ENCODE measurements around the gene MLPH. TPM values are rescaled to one million over a fixed set of nuclear protein-coding genes. Genes with fewer than 3 reads are reported as not detected.

MLPH gene
- total RNA-seq, 2 experiments from 2014 or later = not detected

DNA sequence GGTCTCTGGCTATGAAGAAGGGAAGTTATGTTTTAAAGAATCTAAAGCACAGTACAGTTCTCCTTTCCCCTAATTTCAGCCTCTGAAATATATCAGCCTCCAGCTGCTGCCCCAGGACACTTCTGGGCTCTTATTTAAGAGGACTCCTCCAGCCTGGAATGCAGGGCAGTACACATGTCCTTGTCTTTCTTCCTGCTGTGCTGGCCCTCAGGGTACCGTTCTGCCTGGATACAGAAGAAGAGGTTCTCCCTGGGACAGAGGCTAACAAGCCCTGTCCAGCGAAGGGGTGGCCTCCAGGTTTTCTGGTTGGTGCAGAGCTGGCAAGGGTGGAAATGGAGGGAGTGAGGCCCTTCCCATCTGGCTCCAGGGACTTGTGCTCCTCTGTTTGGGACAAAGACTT lies 22.1 kb downstream of the MLPH start:
- intact Hi-C loops (cut with micrococcal nuclease) = no loop called here
- Mint-ChIP-seq H3K27me3 (peaks cover 8% of the 10 kb centered on the region), H3K9me3 (no peaks in the 10 kb centered on the region), H3K4me3 (no peak overlapping the region), H3K4me1 (ENCODE audit: low read depth) (no peaks in the 10 kb centered on the region), H3K27ac (no peak overlapping the region), H3K36me3 (ENCODE audit: low read depth) (no peaks in the 10 kb centered on the region)
- ChIA-PET CTCF (interaction anchor here (1.2 to 10.4 kb wide), 3 partner anchors 64 to 237 kb away, joined by 5 to 285 read pairs (median 6); no protein-coding TSS in a partner anchor), POLR2A (interaction anchor here (1.2 to 2.2 kb wide), 2 partner anchors 14 to 63 kb away, joined by 3 to 5 read pairs; no protein-coding TSS in a partner anchor)
- TF ChIP-seq, protein P1, sequence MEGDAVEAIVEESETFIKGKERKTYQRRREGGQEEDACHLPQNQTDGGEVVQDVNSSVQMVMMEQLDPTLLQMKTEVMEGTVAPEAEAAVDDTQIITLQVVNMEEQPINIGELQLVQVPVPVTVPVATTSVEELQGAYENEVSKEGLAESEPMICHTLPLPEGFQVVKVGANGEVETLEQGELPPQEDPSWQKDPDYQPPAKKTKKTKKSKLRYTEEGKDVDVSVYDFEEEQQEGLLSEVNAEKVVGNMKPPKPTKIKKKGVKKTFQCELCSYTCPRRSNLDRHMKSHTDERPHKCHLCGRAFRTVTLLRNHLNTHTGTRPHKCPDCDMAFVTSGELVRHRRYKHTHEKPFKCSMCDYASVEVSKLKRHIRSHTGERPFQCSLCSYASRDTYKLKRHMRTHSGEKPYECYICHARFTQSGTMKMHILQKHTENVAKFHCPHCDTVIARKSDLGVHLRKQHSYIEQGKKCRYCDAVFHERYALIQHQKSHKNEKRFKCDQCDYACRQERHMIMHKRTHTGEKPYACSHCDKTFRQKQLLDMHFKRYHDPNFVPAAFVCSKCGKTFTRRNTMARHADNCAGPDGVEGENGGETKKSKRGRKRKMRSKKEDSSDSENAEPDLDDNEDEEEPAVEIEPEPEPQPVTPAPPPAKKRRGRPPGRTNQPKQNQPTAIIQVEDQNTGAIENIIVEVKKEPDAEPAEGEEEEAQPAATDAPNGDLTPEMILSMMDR (IDR thresholded peaks at IDR 0.05) = no peak
- no peak for ATAC-seq
- no peak for DNase-seq

DNA sequence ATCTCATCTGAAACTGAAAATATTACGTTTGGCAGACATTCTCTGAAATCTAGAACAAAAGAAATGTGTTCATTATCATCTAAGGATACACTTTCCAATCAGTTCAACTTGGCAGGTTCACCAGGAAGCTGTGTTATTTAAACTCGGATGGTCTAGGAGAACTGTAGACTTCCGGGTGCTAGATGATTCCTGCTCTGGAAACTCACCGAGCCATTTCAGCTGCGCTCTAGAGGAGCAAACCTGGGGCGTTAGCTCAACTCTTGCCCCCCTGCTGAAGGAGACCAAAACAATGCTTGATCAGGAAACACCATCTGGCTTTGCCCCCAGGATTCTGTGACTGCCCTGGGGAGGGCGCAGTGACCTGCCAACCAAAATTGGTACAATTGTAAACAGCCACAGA lies 22.9 kb downstream of the MLPH start:
- H3K27ac Mint-ChIP-seq = no peak overlapping the region
- no peak overlapping the region for H3K4me3 Mint-ChIP-seq
- no peak for DNase-seq
- ChIA-PET CTCF (interaction anchor here (1.2 to 10.4 kb wide), 5 partner anchors 10 to 236 kb away, joined by 3 to 285 read pairs (median 5); no protein-coding TSS in a partner anchor), POLR2A (interaction anchor here (1.2 to 2.2 kb wide), 2 partner anchors 13 to 62 kb away, joined by 3 to 5 read pairs; no protein-coding TSS in a partner anchor)
- H3K9me3 Mint-ChIP-seq = no peaks in the 10 kb centered on the region
- intact Hi-C loops (cut with micrococcal nuclease) = no loop called here
- peaks cover 8% of the 10 kb centered on the region for H3K27me3 Mint-ChIP-seq
- H3K36me3 Mint-ChIP-seq (ENCODE audit: low read depth) = no peaks in the 10 kb centered on the region
- TF ChIP-seq, protein P1 (IDR thresholded peaks at IDR 0.05) = no peak
- ATAC-seq = no peak
- no peaks in the 10 kb centered on the region for H3K4me1 Mint-ChIP-seq (ENCODE audit: low read depth)

DNA sequence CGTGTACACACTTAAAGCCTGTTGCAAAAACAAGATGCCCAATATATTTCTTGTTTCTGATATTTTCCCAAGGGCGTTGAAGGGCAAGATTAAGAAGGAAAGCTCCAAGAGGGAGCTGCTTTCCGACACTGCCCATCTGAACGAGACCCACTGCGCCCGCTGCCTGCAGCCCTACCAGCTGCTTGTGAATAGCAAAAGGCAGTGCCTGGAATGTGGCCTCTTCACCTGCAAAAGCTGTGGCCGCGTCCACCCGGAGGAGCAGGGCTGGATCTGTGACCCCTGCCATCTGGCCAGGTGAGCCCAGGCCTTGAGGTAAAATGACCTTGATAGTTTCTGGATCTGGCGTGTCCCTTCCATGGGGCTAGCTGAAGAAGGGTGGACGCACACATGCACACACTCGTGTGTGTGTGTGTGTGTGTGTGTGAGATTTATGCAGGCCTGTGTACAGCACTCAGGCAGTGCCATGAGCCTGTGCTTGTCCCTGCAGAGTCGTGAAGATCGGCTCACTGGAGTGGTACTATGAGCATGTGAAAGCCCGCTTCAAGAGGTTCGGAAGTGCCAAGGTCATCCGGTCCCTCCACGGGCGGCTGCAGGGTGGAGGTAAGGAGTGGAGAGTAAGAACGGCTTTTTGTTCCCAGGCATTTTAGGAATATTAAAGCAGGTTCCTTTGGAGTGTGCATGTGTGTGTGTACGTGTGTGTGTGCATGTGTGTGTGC lies 23.6 kb downstream of the MLPH start:
- ChIA-PET POLR2A (interaction anchor here (2.2 kb wide), 1 partner anchor 61 kb away, joined by 5 read pairs; no protein-coding TSS in a partner anchor), CTCF (interaction anchor here (1.2 to 10.4 kb wide), 5 partner anchors 11 to 235 kb away, joined by 3 to 285 read pairs (median 5); no protein-coding TSS in a partner anchor)
- Mint-ChIP-seq H3K9me3 (no peaks in the 10 kb centered on the region), H3K27ac (no peak overlapping the region), H3K27me3 (peaks cover 8% of the 10 kb centered on the region), H3K4me3 (no peak overlapping the region), H3K4me1 (ENCODE audit: low read depth) (no peaks in the 10 kb centered on the region), H3K36me3 (ENCODE audit: low read depth) (no peaks in the 10 kb centered on the region)
- TF ChIP-seq, protein P1 (IDR thresholded peaks at IDR 0.05) = no peak
- DNase-seq = no peak
- no peak for ATAC-seq
- intact Hi-C loops (cut with micrococcal nuclease) = no loop called here

DNA sequence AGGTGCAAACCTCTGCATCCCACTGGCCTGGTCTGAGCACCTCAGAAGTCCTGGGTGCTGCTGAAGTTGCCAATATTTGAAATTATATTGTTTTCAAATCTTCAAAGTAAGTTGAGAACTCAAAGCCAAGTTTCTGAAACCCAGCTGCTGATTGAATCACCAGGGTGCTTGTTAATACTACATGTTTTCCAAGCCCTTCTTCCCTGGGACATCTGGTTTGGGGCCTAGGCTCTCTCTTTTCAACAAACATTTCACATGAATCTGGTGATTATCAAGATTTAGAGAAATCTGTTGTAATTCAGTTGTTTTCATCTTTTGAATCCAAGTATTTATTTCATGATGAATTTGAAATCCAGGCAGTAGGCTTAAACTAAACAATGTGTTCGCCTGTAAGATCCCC lies 24.4 kb downstream of the MLPH start:
- Mint-ChIP-seq H3K4me1 (ENCODE audit: low read depth) (no peaks in the 10 kb centered on the region), H3K27me3 (peaks cover 3% of the 10 kb centered on the region), H3K9me3 (no peaks in the 10 kb centered on the region), H3K36me3 (ENCODE audit: low read depth) (no peaks in the 10 kb centered on the region), H3K4me3 (no peak overlapping the region), H3K27ac (no peak overlapping the region)
- TF ChIP-seq, protein P1 (IDR thresholded peaks at IDR 0.05) = no peak
- CTCF ChIA-PET = interaction anchor here (1.2 to 10.4 kb wide), 12 partner anchors 10 to 357 kb away, joined by 3 to 285 read pairs (median 10); no protein-coding TSS in a partner anchor
- ATAC-seq = no peak
- intact Hi-C loops (cut with micrococcal nuclease) = no loop called here
- no peak for DNase-seq
- POLR2A ChIA-PET = no interaction called here

Data from activated CD8-positive, alpha-beta T cell treated with anti-CD3 and anti-CD28 coated beads for 36 hours (primary cell).